ENCODE data around the gene ZNF10.

ZNF10 gene
- total RNA-seq, result 10.8 to 18.3 (median 13.3) reads per million in 3 donors

DNA sequence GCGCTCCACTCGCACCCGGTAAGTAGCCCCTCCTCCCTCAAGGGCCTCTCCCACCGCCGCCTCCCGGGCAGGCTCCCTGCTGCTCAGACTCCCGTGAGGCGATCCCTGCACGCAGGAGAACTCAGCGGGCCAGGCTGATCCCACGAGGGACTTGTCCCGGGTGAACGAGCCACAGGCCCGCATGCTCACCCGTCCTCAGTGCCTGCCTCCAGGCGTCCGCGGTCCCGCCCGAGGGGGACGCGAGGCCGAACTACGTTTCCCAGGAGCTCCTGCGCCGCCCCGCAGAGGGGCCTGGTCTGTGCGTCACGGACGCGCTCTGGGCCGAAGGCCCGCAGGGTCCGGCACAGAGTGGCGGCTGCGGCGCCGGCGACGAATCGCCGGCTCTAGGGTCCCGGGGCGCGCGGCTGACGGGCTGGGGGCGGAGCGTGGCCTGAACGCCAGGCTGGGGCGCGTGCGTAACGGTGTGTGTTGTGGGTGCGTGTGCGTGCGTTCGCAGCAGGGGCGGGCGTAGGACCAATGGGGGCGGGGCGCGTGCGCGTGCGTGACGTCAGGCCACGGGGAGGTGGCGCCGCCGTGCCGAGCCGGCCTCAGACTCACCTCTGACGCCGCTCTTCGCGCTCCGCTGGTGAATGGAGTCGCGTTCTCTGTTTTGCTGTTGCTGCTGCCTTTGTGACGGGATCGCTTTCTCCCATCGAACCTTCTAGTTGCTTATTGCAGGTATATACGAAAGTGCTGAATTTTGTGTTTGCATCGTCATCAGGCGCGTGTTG, at the start of gene ZNF10, which contains the start of gene ZNF891:
TSS of gene ZNF10 (plus strand) at position 590 of the 770 bp plus-strand sequence. CDS start 13,866 bp downstream, outside the sequence.
TSS of gene ZNF891 (minus strand) at position 237 of the 770 bp plus-strand sequence. CDS start 8,356 bp downstream, outside the sequence.
- Histone ChIP-seq H3K36me3 (ENCODE audit: control insufficient read depth, insufficient read depth, low read length) (peaks cover 20% of the 10 kb centered on the region), H3K4me1 (ENCODE audit: control insufficient read depth, insufficient read depth, low read length, poor library complexity, severe bottlenecking) (peaks cover 5% of the 10 kb centered on the region), H3K27me3 (replicated peaks; ENCODE audit: control insufficient read depth, insufficient read depth, low read length, poor library complexity, severe bottlenecking) (no peaks in the 10 kb centered on the region), H3K27ac (ENCODE audit: insufficient read depth, low read length, poor library complexity, severe bottlenecking) (peak within 1 kb of the TSS; percentile 99), H3K4me3 (ENCODE audit: insufficient read depth, low read depth, low read length, poor library complexity, severe bottlenecking) (peak within 1 kb of the TSS; percentile 67), H3K9me3 (ENCODE audit: control insufficient read depth, low read length) (peaks cover 47% of the 10 kb centered on the region)
- peak; percentile 90 to 93 (median 91) for DNase-seq

- no peaks in the 10 kb centered on the region for H3K27me3 ChIP-seq (replicated peaks; ENCODE audit: control insufficient read depth, insufficient read depth, low read length, poor library complexity, severe bottlenecking)
- DNase-seq, result no peak
- peak overlapping the region; percentile 97 for H3K27ac ChIP-seq (ENCODE audit: insufficient read depth, low read length, poor library complexity, severe bottlenecking)
- peaks cover 18% of the 10 kb centered on the region for H3K9me3 ChIP-seq (ENCODE audit: control insufficient read depth, low read length)
- peak overlapping the region; percentile 63 for H3K4me3 ChIP-seq (ENCODE audit: insufficient read depth, low read depth, low read length, poor library complexity, severe bottlenecking)
- H3K36me3 ChIP-seq (ENCODE audit: control insufficient read depth, insufficient read depth, low read length), result peaks cover 35% of the 10 kb centered on the region
- H3K4me1 ChIP-seq (ENCODE audit: control insufficient read depth, insufficient read depth, low read length, poor library complexity, severe bottlenecking), result no peaks in the 10 kb centered on the region
Measured at GRCh38 chr12:133081159-133081780, 49.2 kb upstream of the ZNF10 start.

DNA sequence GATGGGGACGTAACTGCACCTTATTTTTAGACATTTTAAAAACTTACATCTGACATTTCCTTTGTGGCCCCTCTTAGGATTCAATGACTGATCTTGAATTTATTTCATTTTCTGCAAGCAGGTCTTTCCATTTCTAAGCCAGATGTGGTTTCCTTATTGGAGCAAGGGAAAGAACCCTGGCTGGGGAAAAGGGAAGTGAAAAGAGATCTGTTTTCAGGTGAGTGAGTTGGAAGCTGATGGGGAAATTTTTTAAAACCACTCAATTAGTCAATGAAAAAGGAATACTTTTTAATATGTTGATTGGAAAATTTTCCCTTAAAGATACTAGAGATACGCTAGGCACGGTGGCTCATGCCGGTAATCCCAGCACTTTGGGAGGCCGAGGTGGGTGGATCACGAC, 47.1 kb upstream of the ZNF10 start:
- peaks cover 52% of the 10 kb centered on the region for H3K36me3 ChIP-seq (ENCODE audit: control insufficient read depth, insufficient read depth, low read length)
- no peak overlapping the region for H3K27ac ChIP-seq (ENCODE audit: insufficient read depth, low read length, poor library complexity, severe bottlenecking)
- no peak overlapping the region for H3K4me3 ChIP-seq (ENCODE audit: insufficient read depth, low read depth, low read length, poor library complexity, severe bottlenecking)
- peaks cover 13% of the 10 kb centered on the region for H3K9me3 ChIP-seq (ENCODE audit: control insufficient read depth, low read length)
- H3K27me3 ChIP-seq (replicated peaks; ENCODE audit: control insufficient read depth, insufficient read depth, low read length, poor library complexity, severe bottlenecking), result no peaks in the 10 kb centered on the region
- H3K4me1 ChIP-seq (ENCODE audit: control insufficient read depth, insufficient read depth, low read length, poor library complexity, severe bottlenecking), result no peaks in the 10 kb centered on the region
- no peak for DNase-seq

- Histone ChIP-seq H3K4me3 (ENCODE audit: insufficient read depth, low read depth, low read length, poor library complexity, severe bottlenecking) (no peak overlapping the region), H3K4me1 (ENCODE audit: control insufficient read depth, insufficient read depth, low read length, poor library complexity, severe bottlenecking) (no peaks in the 10 kb centered on the region), H3K27ac (ENCODE audit: insufficient read depth, low read length, poor library complexity, severe bottlenecking) (no peak overlapping the region), H3K9me3 (ENCODE audit: control insufficient read depth, low read length) (peaks cover 84% of the 10 kb centered on the region), H3K27me3 (replicated peaks; ENCODE audit: control insufficient read depth, insufficient read depth, low read length, poor library complexity, severe bottlenecking) (no peaks in the 10 kb centered on the region), H3K36me3 (ENCODE audit: control insufficient read depth, insufficient read depth, low read length) (peaks cover 57% of the 10 kb centered on the region)
- DNase-seq, result no peak
Measured at GRCh38 chr12:133105620-133106019, 24.8 kb upstream of the ZNF10 start.

- Histone ChIP-seq H3K27ac (ENCODE audit: insufficient read depth, low read length, poor library complexity, severe bottlenecking) (no peak overlapping the region), H3K4me1 (ENCODE audit: control insufficient read depth, insufficient read depth, low read length, poor library complexity, severe bottlenecking) (no peaks in the 10 kb centered on the region), H3K4me3 (ENCODE audit: insufficient read depth, low read depth, low read length, poor library complexity, severe bottlenecking) (no peak overlapping the region), H3K36me3 (ENCODE audit: control insufficient read depth, insufficient read depth, low read length) (peaks cover 51% of the 10 kb centered on the region), H3K9me3 (ENCODE audit: control insufficient read depth, low read length) (peaks cover 82% of the 10 kb centered on the region), H3K27me3 (replicated peaks; ENCODE audit: control insufficient read depth, insufficient read depth, low read length, poor library complexity, severe bottlenecking) (no peaks in the 10 kb centered on the region)
- DNase-seq, result no peak
Measured at GRCh38 chr12:133106253-133106652, 24.2 kb upstream of the ZNF10 start.

DNA sequence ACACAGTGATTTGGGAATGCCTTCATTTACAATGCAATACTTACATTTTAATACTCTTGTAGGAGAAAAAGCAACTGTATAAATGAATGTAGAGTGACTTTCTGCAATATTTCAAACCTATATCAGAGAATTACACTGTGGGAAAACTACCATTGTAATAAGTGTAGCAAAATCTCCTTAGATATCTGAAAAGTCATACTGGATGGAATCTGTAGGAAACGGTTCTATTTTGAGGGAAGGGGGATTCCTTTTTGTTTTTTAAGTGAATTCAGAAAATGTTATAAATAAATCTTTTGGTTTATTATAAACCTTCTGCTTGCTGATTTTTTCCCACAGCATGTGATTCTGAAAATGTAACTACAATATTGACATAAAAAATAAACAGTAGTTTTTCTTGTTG, 23.3 kb upstream of the ZNF10 start:
- H3K36me3 ChIP-seq (ENCODE audit: control insufficient read depth, insufficient read depth, low read length), result peaks cover 42% of the 10 kb centered on the region
- no peak for DNase-seq
- H3K4me1 ChIP-seq (ENCODE audit: control insufficient read depth, insufficient read depth, low read length, poor library complexity, severe bottlenecking), result no peaks in the 10 kb centered on the region
- no peak overlapping the region for H3K4me3 ChIP-seq (ENCODE audit: insufficient read depth, low read depth, low read length, poor library complexity, severe bottlenecking)
- H3K27ac ChIP-seq (ENCODE audit: insufficient read depth, low read length, poor library complexity, severe bottlenecking), result no peak overlapping the region
- peaks cover 78% of the 10 kb centered on the region for H3K9me3 ChIP-seq (ENCODE audit: control insufficient read depth, low read length)
- no peaks in the 10 kb centered on the region for H3K27me3 ChIP-seq (replicated peaks; ENCODE audit: control insufficient read depth, insufficient read depth, low read length, poor library complexity, severe bottlenecking)

DNA sequence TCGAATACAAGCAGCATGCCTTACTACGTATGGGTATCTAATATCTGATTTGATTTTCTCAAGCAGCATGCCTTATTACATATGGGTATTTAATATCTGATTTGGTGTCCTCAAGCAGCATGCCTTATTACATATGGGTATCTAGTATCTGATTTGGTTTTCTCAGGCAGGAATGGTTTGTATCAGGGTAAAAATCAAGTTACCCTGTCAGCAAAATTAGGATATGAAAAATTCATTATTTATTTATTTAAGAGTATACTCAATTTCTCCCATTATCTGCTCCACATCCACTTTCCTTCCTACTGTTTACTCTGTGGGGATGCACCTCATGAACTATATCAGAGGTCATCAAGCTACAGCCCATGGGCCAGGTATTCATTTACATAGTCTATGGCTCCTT, 22.3 kb upstream of the ZNF10 start:
- Histone ChIP-seq H3K27ac (ENCODE audit: insufficient read depth, low read length, poor library complexity, severe bottlenecking) (no peak overlapping the region), H3K36me3 (ENCODE audit: control insufficient read depth, insufficient read depth, low read length) (peaks cover 34% of the 10 kb centered on the region), H3K4me3 (ENCODE audit: insufficient read depth, low read depth, low read length, poor library complexity, severe bottlenecking) (no peak overlapping the region), H3K27me3 (replicated peaks; ENCODE audit: control insufficient read depth, insufficient read depth, low read length, poor library complexity, severe bottlenecking) (no peaks in the 10 kb centered on the region), H3K4me1 (ENCODE audit: control insufficient read depth, insufficient read depth, low read length, poor library complexity, severe bottlenecking) (no peaks in the 10 kb centered on the region), H3K9me3 (ENCODE audit: control insufficient read depth, low read length) (peaks cover 72% of the 10 kb centered on the region)
- no peak for DNase-seq

DNA sequence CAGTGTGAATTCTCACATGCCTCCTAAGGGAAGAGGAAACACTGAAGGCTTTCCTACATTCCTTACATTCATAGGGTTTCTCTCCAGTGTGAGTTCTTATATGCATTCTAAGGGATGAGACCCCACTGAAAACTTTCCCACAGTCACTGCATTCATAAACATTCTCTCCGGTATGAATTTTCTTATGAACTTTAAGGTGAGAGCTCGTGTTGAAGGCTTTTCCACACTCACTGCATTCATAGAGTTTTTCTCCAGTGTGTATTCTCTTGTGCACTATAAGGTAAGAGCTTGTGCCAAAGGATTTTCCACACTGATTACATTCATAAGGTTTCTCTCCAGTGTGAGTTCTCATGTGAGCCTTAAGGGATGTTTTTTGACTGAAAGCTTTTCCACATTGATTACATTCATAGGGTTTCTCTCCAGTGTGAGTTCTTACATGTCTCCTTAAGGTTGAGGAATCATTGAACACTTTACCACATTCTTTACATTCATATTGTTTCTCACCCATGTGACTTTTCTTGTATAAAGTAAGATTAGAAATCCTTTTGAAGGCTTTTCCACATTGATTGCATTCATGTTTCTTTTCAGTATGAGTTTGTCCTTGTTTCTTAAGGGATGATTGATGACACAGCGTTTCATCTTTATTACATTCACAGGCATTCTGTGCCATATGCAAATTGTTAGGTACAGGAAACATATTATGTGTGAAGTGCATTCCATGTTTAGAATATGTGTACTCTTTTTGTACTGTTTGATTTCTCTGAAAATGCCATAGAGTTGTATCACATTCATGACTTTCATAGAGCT, 9.8 kb upstream of the ZNF10 start:
- H3K4me3 ChIP-seq (ENCODE audit: insufficient read depth, low read depth, low read length, poor library complexity, severe bottlenecking), result no peak overlapping the region
- no peaks in the 10 kb centered on the region for H3K27me3 ChIP-seq (replicated peaks; ENCODE audit: control insufficient read depth, insufficient read depth, low read length, poor library complexity, severe bottlenecking)
- peaks cover 86% of the 10 kb centered on the region for H3K9me3 ChIP-seq (ENCODE audit: control insufficient read depth, low read length)
- peaks cover 36% of the 10 kb centered on the region for H3K36me3 ChIP-seq (ENCODE audit: control insufficient read depth, insufficient read depth, low read length)
- no peak for DNase-seq
- H3K27ac ChIP-seq (ENCODE audit: insufficient read depth, low read length, poor library complexity, severe bottlenecking), result no peak overlapping the region
- H3K4me1 ChIP-seq (ENCODE audit: control insufficient read depth, insufficient read depth, low read length, poor library complexity, severe bottlenecking), result no peaks in the 10 kb centered on the region

DNA sequence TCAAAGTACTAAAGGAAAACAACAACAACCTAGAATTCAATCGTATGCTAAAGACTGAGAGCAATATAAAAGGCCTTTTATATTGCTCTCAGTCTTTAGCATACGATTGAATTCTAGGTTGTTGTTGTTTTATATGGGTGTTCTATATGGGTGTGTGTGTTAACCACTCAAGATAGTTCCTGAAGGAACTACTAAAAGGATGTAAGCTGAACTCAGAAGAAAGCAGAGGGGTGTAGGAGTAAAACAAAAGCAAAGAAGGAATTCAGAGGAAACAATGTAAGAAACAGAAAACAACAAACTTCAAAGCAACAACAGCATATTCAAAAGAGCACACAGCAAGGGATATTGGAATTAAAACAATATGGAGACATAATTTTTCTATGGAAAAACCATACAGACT, 5.8 kb upstream of the ZNF10 start:
- Histone ChIP-seq H3K4me1 (ENCODE audit: control insufficient read depth, insufficient read depth, low read length, poor library complexity, severe bottlenecking) (no peaks in the 10 kb centered on the region), H3K36me3 (ENCODE audit: control insufficient read depth, insufficient read depth, low read length) (peaks cover 40% of the 10 kb centered on the region), H3K27me3 (replicated peaks; ENCODE audit: control insufficient read depth, insufficient read depth, low read length, poor library complexity, severe bottlenecking) (no peaks in the 10 kb centered on the region), H3K9me3 (ENCODE audit: control insufficient read depth, low read length) (peaks cover 77% of the 10 kb centered on the region), H3K4me3 (ENCODE audit: insufficient read depth, low read depth, low read length, poor library complexity, severe bottlenecking) (no peak overlapping the region), H3K27ac (ENCODE audit: insufficient read depth, low read length, poor library complexity, severe bottlenecking) (no peak overlapping the region)
- no peak for DNase-seq
